Endodermal cell (in vitro differentiated cells): ENCODE measurements around the gene IVD. TPM values are rescaled to one million over a fixed set of nuclear protein-coding genes. Genes with fewer than 3 reads are reported as not detected.

ENCODE experiments used
- DNase-seq: peaks from one replicate; pipeline ENCODE4 v3.0.0-alpha.2; 2017
- H3K27ac ChIP-seq: 2 replicates; pipeline ENCODE4 v1.5.1; 2013; ENCODE audit warnings: mild to moderate bottlenecking, low read depth, low read length, moderate library complexity
- H3K27me3 ChIP-seq: 2 replicates; pipeline ENCODE4 v1.6.1; 2013; ENCODE audit warnings: mild to moderate bottlenecking, low read length, moderate library complexity; ENCODE audit not compliant: insufficient read depth, control insufficient read depth, poor library complexity, severe bottlenecking
- H3K36me3 ChIP-seq: 2 replicates; pipeline ENCODE4 v1.7.0; 2013; ENCODE audit warnings: mild to moderate bottlenecking, low read length, moderate library complexity; ENCODE audit not compliant: control insufficient read depth, insufficient read depth
- H3K4me1 ChIP-seq: one replicate; pipeline ENCODE4 v1.7.0; 2013; ENCODE audit warnings: low read length; ENCODE audit not compliant: control insufficient read depth, insufficient read depth
- H3K4me3 ChIP-seq: 2 replicates; pipeline ENCODE4 v1.5.1; 2013; ENCODE audit warnings: mild to moderate bottlenecking, low read length, moderate library complexity
- H3K9ac ChIP-seq: 2 replicates; pipeline ENCODE4 v1.6.1; 2013; ENCODE audit warnings: mild to moderate bottlenecking, low read length, moderate library complexity; ENCODE audit not compliant: poor library complexity, severe bottlenecking; ENCODE audit errors: extremely low read depth
- H3K9me3 ChIP-seq: 2 replicates; pipeline ENCODE4 v1.6.1; 2013; ENCODE audit warnings: mild to moderate bottlenecking, low read length, moderate library complexity; ENCODE audit not compliant: control insufficient read depth
- H3K27ac Mint-ChIP-seq: 2 replicates; pipeline ENCODE4 v1.8.0; 2020; ENCODE audit warnings: mixed read lengths
- H3K27me3 Mint-ChIP-seq: 2 replicates; pipeline ENCODE4 v1.8.0; 2021; ENCODE audit warnings: mild to moderate bottlenecking, mixed read lengths; ENCODE audit not compliant: insufficient read depth
- H3K36me3 Mint-ChIP-seq: 2 replicates; pipeline ENCODE4 v1.8.0; 2020; ENCODE audit warnings: low read depth, mixed read lengths
- H3K4me1 Mint-ChIP-seq: 2 replicates; pipeline ENCODE4 v1.8.0; 2020; ENCODE audit warnings: mixed read lengths
- H3K4me3 Mint-ChIP-seq: 2 replicates; pipeline ENCODE4 v1.8.0; 2020; ENCODE audit warnings: mild to moderate bottlenecking, moderate library complexity, mixed read lengths
- H3K9me3 Mint-ChIP-seq: 2 replicates; pipeline ENCODE4 v1.8.0; 2020; ENCODE audit warnings: mild to moderate bottlenecking, mixed read lengths
- WGBS, 2 experiments: methylation state at CpG; one replicate each; pipeline versions ENCODE4 v1.1.5 to v1.1.7; 2013; ENCODE audit warnings: missing lambda C conversion rate in 2 of 2, mixed read lengths in 1 of 2; ENCODE audit not compliant: insufficient coverage in 1 of 2, insufficient read length in 1 of 2; 5-methylcytosine and 5-hydroxymethylcytosine counted together
- total RNA-seq, 2 donors: library from RNA; stranded (reverse); fragmentation: NEBNext Ultra II Directional in 1 of 2; extraction: Animal tissue kit (Norgen Biotek cat#: 25700) in 1 of 2; gene quantifications; 2 replicates in 1 of 2; 3 replicates in 1 of 2; pipeline ENCODE4 v1.2.1, GENCODE V29; 2021
- TF ChIP-seq, protein P1 (sequence below): fragments of 200-600 bp; sonication (generic); conservative IDR thresholded peaks from 2 replicates; pipeline ENCODE4 v1.5.0; 2021; ENCODE audit warnings: antibody characterized with exemption, mild to moderate bottlenecking

IVD gene
- total RNA-seq, 2 donors from 2014 or later: 90.6 to 98.7 TPM

DNA sequence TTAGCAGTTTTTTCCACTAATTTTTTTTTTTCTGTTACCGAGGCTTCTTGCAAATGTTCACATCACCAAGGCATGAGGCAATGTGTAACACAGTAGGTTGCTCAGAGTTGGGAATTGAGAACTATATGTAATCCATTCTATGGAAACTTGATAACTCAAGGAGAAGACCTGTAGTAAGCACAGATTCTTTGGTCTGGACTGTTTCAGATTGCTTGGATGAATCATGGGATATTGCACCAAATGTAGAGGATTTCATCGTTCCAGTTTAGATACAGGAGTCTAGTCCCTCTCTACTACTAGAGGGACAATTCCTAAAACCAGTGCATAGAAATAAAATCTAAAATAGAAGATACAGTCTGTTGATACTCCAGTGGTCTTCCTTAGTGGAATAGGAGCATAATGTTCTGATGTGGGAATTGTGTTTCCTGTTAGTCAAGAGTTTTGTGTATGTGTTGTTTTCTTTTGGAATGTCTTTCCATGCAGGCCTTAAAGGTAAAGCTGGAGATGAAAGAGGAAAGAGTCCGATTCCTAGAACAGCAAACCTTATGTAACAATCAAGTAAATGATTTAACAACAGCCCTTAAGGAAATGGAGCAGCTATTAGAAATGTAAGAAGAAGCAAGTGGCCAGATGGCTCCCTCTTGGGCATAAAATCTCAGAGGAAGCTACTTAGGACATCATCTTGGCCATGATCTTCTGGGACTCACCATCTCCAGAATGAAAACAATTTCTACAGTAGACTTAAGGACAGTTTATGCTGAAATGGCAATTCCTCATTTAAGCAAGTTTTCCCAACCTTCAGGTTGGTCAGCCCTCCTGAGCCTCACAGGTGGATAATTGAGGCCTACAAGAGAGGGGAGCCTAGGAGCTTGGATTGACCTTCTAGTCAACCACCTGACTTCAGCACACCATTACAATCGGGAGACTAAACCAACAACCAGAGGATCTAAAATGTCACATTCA, 12.3 kb upstream of the IVD start:
- 97 to 100% methylated on average over 2 to 3 of the region's 4 CpGs for WGBS, 2 experiments
- Histone ChIP-seq H3K27ac (no peak overlapping the region), H3K27me3 (no peaks in the 10 kb centered on the region), H3K36me3 (peaks cover 57% of the 10 kb centered on the region), H3K9ac (no peak overlapping the region), H3K4me3 (no peak overlapping the region), H3K9me3 (peaks cover 3% of the 10 kb centered on the region), H3K4me1 (no peaks in the 10 kb centered on the region)
- TF ChIP-seq, protein P1, sequence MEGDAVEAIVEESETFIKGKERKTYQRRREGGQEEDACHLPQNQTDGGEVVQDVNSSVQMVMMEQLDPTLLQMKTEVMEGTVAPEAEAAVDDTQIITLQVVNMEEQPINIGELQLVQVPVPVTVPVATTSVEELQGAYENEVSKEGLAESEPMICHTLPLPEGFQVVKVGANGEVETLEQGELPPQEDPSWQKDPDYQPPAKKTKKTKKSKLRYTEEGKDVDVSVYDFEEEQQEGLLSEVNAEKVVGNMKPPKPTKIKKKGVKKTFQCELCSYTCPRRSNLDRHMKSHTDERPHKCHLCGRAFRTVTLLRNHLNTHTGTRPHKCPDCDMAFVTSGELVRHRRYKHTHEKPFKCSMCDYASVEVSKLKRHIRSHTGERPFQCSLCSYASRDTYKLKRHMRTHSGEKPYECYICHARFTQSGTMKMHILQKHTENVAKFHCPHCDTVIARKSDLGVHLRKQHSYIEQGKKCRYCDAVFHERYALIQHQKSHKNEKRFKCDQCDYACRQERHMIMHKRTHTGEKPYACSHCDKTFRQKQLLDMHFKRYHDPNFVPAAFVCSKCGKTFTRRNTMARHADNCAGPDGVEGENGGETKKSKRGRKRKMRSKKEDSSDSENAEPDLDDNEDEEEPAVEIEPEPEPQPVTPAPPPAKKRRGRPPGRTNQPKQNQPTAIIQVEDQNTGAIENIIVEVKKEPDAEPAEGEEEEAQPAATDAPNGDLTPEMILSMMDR: no peak
- no peak for DNase-seq
- Mint-ChIP-seq H3K9me3 (peaks cover 2% of the 10 kb centered on the region), H3K4me3 (no peak overlapping the region), H3K36me3 (peaks cover 59% of the 10 kb centered on the region), H3K27me3 (no peaks in the 10 kb centered on the region), H3K4me1 (no peaks in the 10 kb centered on the region), H3K27ac (no peak overlapping the region)

DNA sequence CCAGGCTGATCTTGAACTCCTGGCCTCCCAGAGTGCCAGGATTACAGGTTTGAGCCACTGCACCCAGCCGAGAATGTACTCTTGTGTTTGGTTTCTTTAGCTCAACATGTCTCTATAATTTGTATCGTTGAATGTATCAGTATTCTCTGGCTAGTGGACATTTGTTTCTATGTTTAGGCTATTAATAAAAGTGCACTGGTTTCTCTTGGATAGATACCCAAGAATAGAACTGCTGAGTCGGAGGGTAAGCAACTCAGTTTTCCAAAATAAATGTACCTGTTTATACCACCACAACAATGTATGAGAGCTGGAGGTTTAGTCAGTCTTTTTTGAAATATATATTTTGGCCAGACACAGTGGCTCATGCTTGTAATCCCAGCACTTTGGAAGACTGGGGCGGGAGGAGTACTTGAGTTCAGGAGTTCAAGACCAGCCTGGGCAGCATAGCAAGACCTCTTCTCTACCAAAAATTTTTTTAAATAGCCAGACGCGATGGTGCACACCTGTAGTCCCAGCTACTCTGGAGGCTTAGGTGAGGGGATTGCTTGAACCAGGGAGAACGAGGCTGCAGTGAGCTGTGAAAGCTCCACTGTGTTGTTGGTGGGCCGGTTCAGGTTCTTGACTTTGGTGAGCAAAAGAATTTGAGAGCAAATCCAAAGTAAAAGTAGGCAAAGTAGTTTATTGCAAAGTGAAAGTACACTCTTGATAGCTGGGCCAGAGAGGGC, 7.7 kb upstream of the IVD start:
- H3K36me3 Mint-ChIP-seq: peaks cover 19% of the 10 kb centered on the region
- no peak overlapping the region for H3K27ac ChIP-seq
- H3K4me3 ChIP-seq: no peak overlapping the region

DNA sequence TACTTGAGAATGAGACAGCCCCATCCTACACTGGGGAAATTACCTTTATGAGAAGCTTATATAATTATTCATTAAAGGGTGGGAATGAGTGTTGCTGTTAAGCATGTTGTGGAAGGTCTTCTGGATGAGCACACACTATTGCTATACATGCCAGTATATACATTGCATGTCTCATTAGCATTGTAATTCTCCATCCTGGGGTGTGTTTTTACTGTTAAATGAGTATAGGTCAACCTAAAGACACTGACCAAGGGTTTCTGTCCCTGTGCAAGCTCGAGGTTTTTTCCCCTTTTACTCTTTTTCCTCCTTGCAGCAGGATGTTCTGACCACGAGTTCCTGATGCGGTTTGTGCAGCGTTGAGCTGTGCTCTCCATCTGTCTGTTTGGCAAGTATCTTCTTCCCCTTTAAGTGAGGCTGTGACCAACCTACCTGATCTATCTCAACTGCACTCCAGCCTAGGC, 7.2 kb upstream of the IVD start:
- WGBS, 2 experiments: 94 to 96% methylated on average over 3 to 4 of the region's 4 CpGs
- Mint-ChIP-seq H3K27ac (no peak overlapping the region), H3K9me3 (no peaks in the 10 kb centered on the region), H3K4me3 (no peak overlapping the region), H3K4me1 (no peaks in the 10 kb centered on the region), H3K27me3 (no peaks in the 10 kb centered on the region), H3K36me3 (peaks cover 13% of the 10 kb centered on the region)
- Histone ChIP-seq H3K9me3 (no peaks in the 10 kb centered on the region), H3K9ac (no peak overlapping the region), H3K4me1 (no peaks in the 10 kb centered on the region), H3K27ac (no peak overlapping the region), H3K36me3 (peaks cover 10% of the 10 kb centered on the region), H3K4me3 (no peak overlapping the region), H3K27me3 (no peaks in the 10 kb centered on the region)
- TF ChIP-seq, protein P1: no peak
- no peak for DNase-seq

More for the DNA sequence above, 7.7 kb upstream of the IVD start:
- H3K36me3 ChIP-seq: peaks cover 16% of the 10 kb centered on the region
- Mint-ChIP-seq H3K4me1 (no peaks in the 10 kb centered on the region), H3K27ac (no peak overlapping the region), H3K4me3 (no peak overlapping the region), H3K9me3 (no peaks in the 10 kb centered on the region), H3K27me3 (no peaks in the 10 kb centered on the region)
- no peaks in the 10 kb centered on the region for H3K4me1 ChIP-seq
- TF ChIP-seq, protein P1: no peak
- H3K9me3 ChIP-seq: no peaks in the 10 kb centered on the region
- H3K27me3 ChIP-seq: no peaks in the 10 kb centered on the region
- WGBS, 2 experiments: 92 to 95% methylated on average over 6 to 8 of the region's 8 CpGs
- DNase-seq: no peak
- H3K9ac ChIP-seq: no peak overlapping the region
